GM18868 (cell line): Measurements from ENCODE around the gene NSUN4.

ENCODE experiments used
- ATAC-seq: cut with Tn5 transposase; IDR thresholded peaks from one replicate; pipeline ENCODE4 v1.9.1; 2021; ENCODE audit warnings: mild to moderate bottlenecking, moderate library complexity; ENCODE audit not compliant: unreplicated experiment

The NSUN4 gene

GRCh38 chr1:46404482-46405196, 64.0 kb downstream of the NSUN4 start:
- ATAC-seq = no peak

- ATAC-seq = no peak
These were observed 64.6 kb downstream of the NSUN4 start for GRCh38 chr1:46405197-46405555.

- ATAC-seq = no peak
These were observed 65.1 kb downstream of the NSUN4 start for GRCh38 chr1:46405724-46406123.

GRCh38 chr1:46406881-46407608, 66.4 kb downstream of the NSUN4 start:
- ATAC-seq = no peak

GRCh38 chr1:46407636-46408035, 67.0 kb downstream of the NSUN4 start:
- no peak for ATAC-seq

- ATAC-seq = no peak
These were observed 67.9 kb downstream of the NSUN4 start for GRCh38 chr1:46408356-46409062.

GRCh38 chr1:46409063-46409372, 68.4 kb downstream of the NSUN4 start:
- no peak for ATAC-seq

GRCh38 chr1:46410156-46411009, 69.8 kb downstream of the NSUN4 start:
- no peak for ATAC-seq

GRCh38 chr1:46411010-46411405, 70.4 kb downstream of the NSUN4 start:
- ATAC-seq = no peak
